Fibroblast of lung (primary cell): ENCODE measurements around the gene ZBTB49. TPM values are rescaled to one million over a fixed set of nuclear protein-coding genes. Genes with fewer than 3 reads are reported as not detected.

Source experiments
- DNase-seq, 2 donors: peaks; one replicate each; pipeline versions ENCODE4 v3.0.0 to v3.0.0-alpha.2; 2010; ENCODE audit warnings: low read depth in 2 of 2
- H2AFZ ChIP-seq: 2 replicates; pipeline ENCODE4 v1.5.1; 2012; ENCODE audit warnings: low read length, control low read depth, inconsistent platforms
- H3K27ac ChIP-seq: 2 replicates; pipeline ENCODE4 v1.5.1; 2011; ENCODE audit warnings: low read length, control low read depth; ENCODE audit not compliant: insufficient read depth
- H3K27me3 ChIP-seq: 2 replicates; pipeline ENCODE4 v1.5.1; 2011; ENCODE audit warnings: mild to moderate bottlenecking, low read length; ENCODE audit not compliant: control insufficient read depth, insufficient read depth
- H3K36me3 ChIP-seq: 2 replicates; pipeline ENCODE4 v1.5.1; 2011; ENCODE audit warnings: low read length; ENCODE audit not compliant: control insufficient read depth, insufficient read depth
- H3K4me1 ChIP-seq: 2 replicates; pipeline ENCODE4 v1.5.1; 2011; ENCODE audit warnings: low read length; ENCODE audit not compliant: control insufficient read depth, insufficient read depth; ENCODE audit errors: extremely low read depth
- H3K4me2 ChIP-seq: 2 replicates; pipeline ENCODE4 v1.5.1; 2011; ENCODE audit warnings: low read length, control low read depth; ENCODE audit not compliant: insufficient read depth; ENCODE audit errors: extremely low read depth
- H3K4me3 ChIP-seq, 4 experiments: fragments of 200-600 bp in 1 of 4; sonication (generic) in 1 of 4; replicated peaks in 1 of 4; 2 replicates each; pipeline ENCODE4 v1.5.1; 2011 to 2016; ENCODE audit warnings: low read length in 4 of 4, low read depth in 3 of 4, mild to moderate bottlenecking in 3 of 4, control low read depth in 2 of 4, inconsistent platforms in 1 of 4, mixed read lengths in 1 of 4; ENCODE audit not compliant: insufficient read depth in 1 of 4; ENCODE audit errors: control extremely low read depth in 1 of 4
- H3K79me2 ChIP-seq: 2 replicates; pipeline ENCODE4 v1.5.1; 2012; ENCODE audit warnings: mild to moderate bottlenecking, low read length, inconsistent platforms; ENCODE audit not compliant: control insufficient read depth, insufficient read depth
- H3K9ac ChIP-seq: 2 replicates; pipeline ENCODE4 v1.5.1; 2011; ENCODE audit warnings: mild to moderate bottlenecking, low read length, control low read depth; ENCODE audit not compliant: insufficient read depth
- H3K9me3 ChIP-seq: 2 replicates; pipeline ENCODE4 v1.5.1; 2012; ENCODE audit warnings: low read depth, low read length; ENCODE audit not compliant: control insufficient read depth, insufficient read depth
- H4K20me1 ChIP-seq: 2 replicates; pipeline ENCODE4 v1.5.1; 2011; ENCODE audit warnings: low read length; ENCODE audit not compliant: control insufficient read depth, insufficient read depth; ENCODE audit errors: extremely low read depth
- CTCF ChIP-seq, 2 donors: IDR thresholded peaks in 1 of 2; conservative IDR thresholded peaks in 1 of 2; 1 replicate in 1 of 2; 2 replicates in 1 of 2; pipeline ENCODE4 v1.5.1; 2011 to 2012; ENCODE audit warnings: low read length in 2 of 2, control low read depth in 1 of 2, inconsistent platforms in 1 of 2, low read depth in 1 of 2, mild to moderate bottlenecking in 1 of 2
- EZH2 ChIP-seq: IDR thresholded peaks from 2 replicates; pipeline ENCODE4 v1.5.1; 2012; ENCODE audit warnings: low read length, control low read depth, mild to moderate bottlenecking; ENCODE audit errors: missing control alignments
- polyA plus RNA-seq, 2 donors: library from polyadenylated mRNA; depleted of rRNA in 1 of 2; stranded (reverse) in 1 of 2; unstranded in 1 of 2; fragments of >200 nt; gene quantifications; 2 replicates each; pipeline ENCODE4 v1.2.1, GENCODE V29; 2011 to 2012; ENCODE audit warnings: missing spikeins in 1 of 2
- total RNA-seq: library from RNA; depleted of rRNA; stranded (reverse); fragments of >200 nt; gene quantifications from 2 replicates; pipeline ENCODE4 v1.2.1, GENCODE V29; 2014

The ZBTB49 gene
- total and polyA plus RNA-seq, 2 donors (not counting 1 experiment from before 2014, with no cell fraction given): 2.8 to 3.5 TPM

DNA sequence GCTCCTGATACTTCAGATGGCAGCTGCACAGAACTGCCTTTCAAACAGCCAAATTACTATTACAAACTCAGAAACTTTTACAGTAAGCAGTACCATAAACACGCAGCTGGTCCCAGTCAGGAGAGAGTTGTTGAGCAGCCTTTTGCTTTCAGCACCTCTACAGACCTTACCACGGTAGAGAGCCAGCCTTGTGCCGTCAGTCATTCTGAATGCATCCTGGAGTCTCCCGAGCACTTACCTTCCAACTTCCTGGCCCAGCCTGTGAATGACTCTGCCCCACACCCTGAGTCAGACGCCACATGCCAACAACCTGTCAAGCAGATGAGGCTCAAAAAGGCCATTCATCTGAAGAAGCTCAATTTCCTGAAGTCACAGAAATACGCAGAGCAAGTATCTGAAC, 12.4 kb downstream of the ZBTB49 start:
- Histone ChIP-seq H3K4me3 (no peak overlapping the region), H3K4me1 (no peaks in the 10 kb centered on the region), H3K4me2 (no peak overlapping the region), H3K27me3 (no peaks in the 10 kb centered on the region), H3K27ac (no peak overlapping the region), H2AFZ (no peak overlapping the region), H3K79me2 (no peaks in the 10 kb centered on the region), H3K36me3 (peaks cover 4% of the 10 kb centered on the region), H3K9me3 (no peaks in the 10 kb centered on the region), H3K9ac (no peak overlapping the region), H4K20me1 (no peaks in the 10 kb centered on the region)
- no peak for DNase-seq
- TF ChIP-seq EZH2: no peak
- TF ChIP-seq CTCF (conservative IDR thresholded peaks at IDR 0.05 in 1 of 2, IDR thresholded peaks at IDR 0.05 in 1 of 2; ENCODE audit: low read depth in 1 of 2, low read length in 2 of 2): no peak

GRCh38 chr4:4306920-4307319, 16.9 kb downstream of the ZBTB49 start:
- no peak overlapping the region for H3K27ac ChIP-seq
- H3K36me3 ChIP-seq: peaks cover 4% of the 10 kb centered on the region
- no peak overlapping the region for H3K9ac ChIP-seq
- TF ChIP-seq CTCF (conservative IDR thresholded peaks at IDR 0.05 in 1 of 2, IDR thresholded peaks at IDR 0.05 in 1 of 2; ENCODE audit: low read depth in 1 of 2, low read length in 2 of 2): no peak
- no peak for TF ChIP-seq EZH2
- H4K20me1 ChIP-seq: no peaks in the 10 kb centered on the region
- H3K27me3 ChIP-seq: no peaks in the 10 kb centered on the region
- no peak overlapping the region for H2AFZ ChIP-seq
- no peak overlapping the region for H3K4me2 ChIP-seq
- no peak overlapping the region for H3K4me3 ChIP-seq
- H3K9me3 ChIP-seq: no peaks in the 10 kb centered on the region
- H3K79me2 ChIP-seq: no peaks in the 10 kb centered on the region
- DNase-seq: no peak
- peaks cover 4% of the 10 kb centered on the region for H3K4me1 ChIP-seq

GRCh38 chr4:4308800-4309441, 18.9 kb downstream of the ZBTB49 start:
- H3K4me1 ChIP-seq: peaks cover 4% of the 10 kb centered on the region
- TF ChIP-seq EZH2: no peak
- TF ChIP-seq CTCF (conservative IDR thresholded peaks at IDR 0.05 in 1 of 2, IDR thresholded peaks at IDR 0.05 in 1 of 2; ENCODE audit: low read depth in 1 of 2, low read length in 2 of 2): no peak
- no peaks in the 10 kb centered on the region for H3K27me3 ChIP-seq
- no peaks in the 10 kb centered on the region for H3K9me3 ChIP-seq
- H3K4me2 ChIP-seq: no peak overlapping the region
- peak in 1 of 2 donors; percentile 79 for DNase-seq
- H3K9ac ChIP-seq: no peak overlapping the region
- H3K27ac ChIP-seq: peak overlapping the region; percentile 23
- no peaks in the 10 kb centered on the region for H3K79me2 ChIP-seq
- H3K36me3 ChIP-seq: peaks cover 2% of the 10 kb centered on the region
- H3K4me3 ChIP-seq: no peak overlapping the region
- no peaks in the 10 kb centered on the region for H4K20me1 ChIP-seq
- H2AFZ ChIP-seq: no peak overlapping the region
